ENCODE measurements around the gene KLHL2.
"Not testable (repeated sequence)": the region's sequence is repeated elsewhere in the genome, so short reads cannot be mapped to it uniquely, and the experiment has no call there.

The KLHL2 gene

DNA sequence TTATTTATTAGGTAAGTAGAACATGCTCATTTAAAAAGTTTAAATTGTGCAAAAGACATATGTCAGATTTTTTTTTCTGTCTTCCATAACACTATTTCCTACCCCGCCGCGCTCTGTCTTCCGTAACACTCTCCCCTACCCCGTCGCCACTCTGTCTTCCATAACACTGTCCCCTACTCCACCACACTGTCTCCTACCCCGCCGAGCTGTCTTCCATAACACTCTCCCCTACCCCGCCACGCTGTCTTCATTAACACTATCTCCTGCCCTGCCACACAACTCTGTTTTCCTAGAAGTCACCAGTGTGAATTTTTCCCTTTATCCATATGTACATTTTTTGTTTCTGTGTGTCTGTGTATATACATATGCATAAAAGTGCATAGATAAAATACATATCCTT, 124.5 kb downstream of the KLHL2 start:
- no peak for DNase-seq

DNA sequence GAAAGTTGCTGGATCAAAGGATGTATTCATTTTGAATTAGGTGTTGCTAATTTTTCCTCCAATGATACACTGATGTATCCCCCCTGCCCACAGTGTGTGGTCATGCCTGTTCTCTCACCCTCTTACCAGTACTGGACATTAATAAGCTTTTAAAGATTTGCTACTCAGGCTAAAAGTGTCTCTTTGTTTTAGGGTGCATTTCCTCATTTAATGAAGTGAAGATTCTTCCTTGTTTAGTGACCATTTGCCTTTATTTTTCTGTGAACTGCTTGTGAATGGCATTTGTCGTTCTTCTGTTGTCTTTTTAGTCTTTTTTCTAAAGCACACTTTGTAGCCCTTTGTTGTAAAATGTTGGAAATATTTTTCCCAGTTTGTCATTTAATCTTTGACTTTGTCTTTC, 125.1 kb downstream of the KLHL2 start:
- no peak for DNase-seq

DNA sequence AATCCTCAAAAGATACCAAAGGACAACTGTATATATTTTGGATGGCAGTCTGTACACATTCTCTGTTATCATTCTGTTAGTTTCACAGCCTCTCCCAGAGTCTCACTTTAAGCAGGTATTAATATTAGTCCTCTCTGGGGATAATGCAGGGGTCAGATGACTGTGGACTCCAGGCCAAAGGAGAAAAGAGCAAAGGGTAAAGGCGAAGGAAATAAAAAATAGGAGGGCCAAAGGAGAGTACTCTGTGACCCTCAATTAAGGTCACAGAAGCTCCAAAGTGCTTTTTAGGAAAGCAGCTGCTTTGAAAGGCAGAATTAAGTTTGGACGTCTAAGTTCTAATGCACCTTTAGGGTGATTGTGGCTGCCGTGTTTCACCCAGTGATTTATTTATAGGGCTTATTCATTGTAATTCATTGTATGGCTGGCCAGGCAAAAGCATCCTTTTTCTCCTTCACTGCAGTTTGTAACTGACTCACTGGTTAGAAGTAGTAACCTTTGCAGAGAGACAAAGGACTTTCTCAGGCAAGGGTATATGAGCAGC, 127.9 kb downstream of the KLHL2 start:
- DNase-seq: no peak

DNA sequence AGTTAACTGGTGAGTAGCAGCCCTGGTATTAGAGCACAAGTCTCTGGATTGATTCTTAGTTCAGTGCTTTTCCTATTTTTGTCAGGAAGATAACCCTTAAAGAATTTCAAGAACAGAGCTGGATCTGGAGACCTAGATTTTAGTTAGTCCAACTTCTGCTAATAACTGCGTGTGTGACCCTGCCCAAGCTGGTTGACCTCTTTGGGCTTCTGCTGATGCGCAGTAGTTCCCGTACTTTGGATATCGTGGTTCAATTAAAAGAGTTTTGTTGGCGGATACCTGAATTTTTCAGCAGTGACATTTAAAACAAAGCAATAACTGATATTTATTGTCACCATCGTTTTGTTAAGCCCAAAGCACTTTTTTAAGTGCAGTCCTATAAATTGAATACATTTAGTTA, 129.4 kb downstream of the KLHL2 start:
- DNase-seq: no peak

DNA sequence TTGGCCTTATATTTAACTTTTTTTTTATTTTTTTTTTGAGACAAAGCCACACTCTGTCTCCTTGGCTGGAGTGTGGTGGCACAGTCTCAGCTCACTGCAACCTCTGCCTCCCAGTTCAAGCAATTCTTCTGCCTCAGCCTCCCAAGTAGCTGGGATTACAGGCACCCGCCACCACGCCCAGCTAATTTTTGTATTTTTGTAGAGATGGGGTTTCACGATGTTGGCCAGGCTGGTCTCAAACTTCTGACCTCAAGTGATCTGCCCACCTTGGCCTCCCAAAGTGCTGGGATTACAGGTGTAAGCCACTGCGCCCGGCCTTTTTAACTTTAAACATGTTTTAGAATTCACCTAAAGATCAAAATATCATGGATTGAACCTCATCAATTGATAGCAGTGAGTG, 135.0 kb downstream of the KLHL2 start:
- DNase-seq: not testable (repeated sequence)

DNA sequence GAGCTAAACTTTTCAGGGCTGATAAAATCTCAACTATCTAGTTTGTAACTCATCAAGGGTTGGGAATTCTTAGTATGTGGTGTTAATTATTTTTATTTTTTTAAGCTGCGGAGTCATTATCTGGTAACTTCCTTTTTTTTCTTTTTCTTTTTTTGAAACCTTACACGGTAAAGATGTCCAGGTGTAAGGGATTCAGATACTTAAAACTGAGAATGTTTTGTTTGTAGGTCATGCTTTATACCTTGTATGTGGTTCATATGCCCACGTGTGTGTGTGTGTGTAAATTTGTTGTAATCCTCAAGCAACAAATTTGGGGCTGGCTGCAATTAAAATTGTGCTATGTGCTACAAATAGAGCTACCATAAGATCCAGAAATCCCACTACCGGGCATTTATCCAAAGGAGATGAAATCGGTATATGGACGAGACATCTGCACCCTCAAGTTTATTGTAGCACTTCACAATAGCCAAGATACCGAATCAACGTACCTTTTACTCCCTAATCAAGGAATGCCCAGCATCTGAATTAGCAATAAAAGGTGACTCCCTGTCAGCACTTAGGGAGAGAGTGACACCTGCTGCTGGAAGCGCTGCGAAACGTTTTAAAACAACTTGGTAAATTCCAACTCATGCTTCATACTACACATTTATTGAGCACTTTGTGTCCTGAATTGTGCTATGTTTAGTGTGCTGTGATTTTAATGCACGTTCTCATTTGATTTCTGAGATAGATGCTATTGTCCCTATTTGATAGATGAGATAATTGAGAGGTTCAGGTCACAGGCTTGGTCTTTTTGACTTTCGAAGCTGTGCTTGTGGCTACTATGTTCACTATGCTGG, 136.2 kb downstream of the KLHL2 start:
- DNase-seq: no peak

DNA sequence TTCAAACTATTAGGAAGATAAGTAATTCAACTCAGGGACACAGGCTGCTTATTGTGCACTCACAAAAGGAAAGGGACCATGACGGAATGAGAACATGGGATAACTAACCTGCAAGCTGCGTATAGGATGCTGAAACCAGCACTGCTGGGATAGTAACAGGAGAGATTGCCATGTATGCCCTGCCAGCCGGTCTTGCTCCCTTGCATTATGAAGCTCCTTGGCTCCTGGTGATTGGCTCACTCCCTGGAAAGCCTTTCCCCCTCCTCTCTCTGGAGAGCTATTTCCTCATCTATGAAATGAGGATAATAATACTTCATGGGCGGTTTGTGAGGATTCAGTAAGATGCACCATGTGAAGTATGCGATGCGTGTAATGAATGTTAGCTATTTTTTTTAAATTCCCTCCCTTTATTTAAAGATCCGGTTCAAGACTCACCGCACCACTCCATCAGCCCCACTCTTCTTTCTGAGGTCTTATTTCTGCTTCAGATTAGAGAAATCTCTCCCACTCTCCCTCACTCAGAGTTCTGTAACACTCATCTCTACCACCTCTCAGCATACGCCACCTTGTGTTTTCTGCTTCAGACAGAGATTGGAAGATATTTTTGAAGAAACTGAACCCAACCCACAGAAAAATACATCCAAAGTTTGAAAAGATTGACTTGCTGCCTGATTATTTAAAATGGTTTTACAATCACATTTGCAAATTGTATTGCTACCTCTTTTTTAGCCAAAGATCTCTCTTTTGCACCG, 138.5 kb downstream of the KLHL2 start:
- no peak for DNase-seq

DNA sequence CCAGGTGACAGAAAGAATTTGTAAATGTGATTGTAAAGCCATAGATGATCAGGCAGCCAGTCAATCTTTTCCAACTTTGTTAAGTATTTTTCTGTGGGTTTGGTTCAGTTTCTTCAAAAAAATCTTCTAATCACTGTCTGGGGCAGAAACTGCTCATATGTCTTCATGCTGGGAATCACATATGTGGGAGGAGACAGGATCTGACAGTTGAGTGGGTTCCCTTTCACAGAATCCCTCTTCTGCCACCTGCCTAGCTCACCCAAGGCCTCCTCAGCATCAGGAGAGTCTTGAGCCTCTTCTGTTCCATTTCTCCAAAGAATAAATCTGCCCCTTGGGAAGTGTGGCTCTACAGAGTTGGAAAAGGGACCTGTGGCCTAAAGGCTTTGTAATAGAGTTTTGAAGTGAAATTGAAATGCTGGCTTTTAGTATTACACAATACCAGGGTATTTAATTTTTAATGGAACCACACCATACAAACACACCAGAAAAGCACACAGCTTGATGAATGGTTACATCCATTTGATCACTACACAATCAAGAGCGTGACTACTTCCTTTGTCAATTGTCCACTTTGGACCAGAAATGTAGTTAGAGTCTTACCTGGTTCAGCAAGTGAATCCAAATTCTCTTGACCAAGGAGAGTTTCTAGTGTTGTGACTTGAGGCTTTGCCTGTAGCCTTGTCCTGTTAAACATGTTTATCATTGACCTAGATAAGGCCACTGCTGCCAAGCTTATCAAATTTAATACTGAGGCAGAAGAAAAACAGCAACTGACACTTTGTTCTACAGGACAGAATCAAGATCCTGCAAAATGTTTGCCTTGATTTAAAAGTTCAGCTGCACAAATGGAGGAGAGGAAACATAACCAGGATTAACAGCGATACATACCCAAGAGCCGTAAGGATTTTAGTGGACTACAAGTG, 140.5 kb downstream of the KLHL2 start:
- peak in 1 of 2 donors; percentile 36 for DNase-seq

DNA sequence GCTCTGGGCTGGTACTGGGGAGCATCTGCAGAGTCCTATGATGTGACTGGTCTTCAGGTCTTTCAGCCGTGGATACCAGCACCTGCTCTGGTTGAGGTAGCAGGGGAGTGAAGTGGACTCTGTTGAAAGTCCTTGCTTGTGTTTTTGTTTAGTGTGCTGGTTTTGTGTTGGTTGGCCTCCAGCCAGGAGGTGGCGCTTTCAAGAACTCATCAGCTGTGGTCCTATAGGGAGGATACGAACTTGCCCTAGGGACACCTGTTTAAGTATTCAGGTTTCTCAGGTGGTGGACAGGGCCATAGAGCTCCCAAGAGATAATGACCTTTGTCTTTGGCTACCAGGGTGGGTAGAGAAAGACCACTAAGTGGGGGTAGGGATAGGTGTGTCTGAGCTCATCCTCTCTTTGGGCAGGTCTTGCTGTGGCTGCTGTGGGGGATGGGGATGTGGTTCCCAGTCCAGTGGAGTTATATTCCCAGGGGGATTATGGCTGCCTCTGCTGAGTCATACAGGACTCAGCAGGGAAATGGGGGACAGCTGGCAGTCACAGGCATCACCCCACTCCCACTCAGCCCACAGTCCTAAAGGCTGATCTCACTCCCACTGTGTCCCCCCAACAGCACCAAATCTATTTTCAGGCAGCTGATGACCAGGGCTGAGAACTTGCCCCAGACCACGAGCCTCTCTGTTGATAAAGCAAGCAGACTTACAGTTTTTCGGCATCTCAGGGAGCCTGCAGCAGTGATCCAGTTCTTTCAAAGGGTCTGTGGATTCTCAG, 144.2 kb downstream of the KLHL2 start:
- no peak for DNase-seq

DNA sequence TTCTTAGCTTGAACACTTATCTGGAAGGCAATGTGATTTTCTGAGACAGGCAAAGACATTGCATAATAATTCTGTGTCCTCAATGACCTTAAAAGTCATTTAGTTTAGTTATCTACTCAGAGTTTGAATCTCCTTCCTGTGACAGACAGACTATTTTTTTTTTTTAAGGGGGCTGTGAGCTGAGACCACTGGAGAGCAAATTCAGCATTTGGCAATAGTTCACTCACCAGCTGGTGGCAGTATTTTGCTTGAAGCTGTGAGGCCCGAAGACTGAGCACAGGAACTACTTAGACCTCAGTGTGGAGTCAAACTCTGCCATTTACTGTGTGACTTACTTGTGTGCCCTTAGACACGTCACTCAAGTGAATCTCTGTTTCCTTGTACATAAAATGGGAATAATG, 148.5 kb downstream of the KLHL2 start:
- peak; percentile 31 to 42 for DNase-seq

DNA sequence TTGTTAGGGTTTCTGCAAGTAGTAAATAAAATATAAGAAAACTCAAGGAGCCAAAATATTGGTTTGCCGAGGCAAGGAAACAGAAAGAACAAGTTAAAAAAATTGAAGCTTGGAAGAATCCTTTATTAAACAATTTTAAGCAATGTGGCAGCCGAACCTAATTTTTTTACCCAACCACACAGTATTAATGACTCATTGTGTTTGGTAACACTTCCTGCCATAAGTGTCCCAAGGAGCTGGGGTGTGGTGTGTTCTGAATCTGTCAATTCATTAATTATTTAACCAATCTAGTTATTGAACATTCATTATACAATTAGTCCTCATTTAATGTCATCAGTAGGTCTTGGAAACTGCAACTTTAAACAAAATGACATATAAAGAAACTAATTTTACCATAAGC, 152.1 kb downstream of the KLHL2 start:
- peak; percentile 72 to 82 for DNase-seq

DNA sequence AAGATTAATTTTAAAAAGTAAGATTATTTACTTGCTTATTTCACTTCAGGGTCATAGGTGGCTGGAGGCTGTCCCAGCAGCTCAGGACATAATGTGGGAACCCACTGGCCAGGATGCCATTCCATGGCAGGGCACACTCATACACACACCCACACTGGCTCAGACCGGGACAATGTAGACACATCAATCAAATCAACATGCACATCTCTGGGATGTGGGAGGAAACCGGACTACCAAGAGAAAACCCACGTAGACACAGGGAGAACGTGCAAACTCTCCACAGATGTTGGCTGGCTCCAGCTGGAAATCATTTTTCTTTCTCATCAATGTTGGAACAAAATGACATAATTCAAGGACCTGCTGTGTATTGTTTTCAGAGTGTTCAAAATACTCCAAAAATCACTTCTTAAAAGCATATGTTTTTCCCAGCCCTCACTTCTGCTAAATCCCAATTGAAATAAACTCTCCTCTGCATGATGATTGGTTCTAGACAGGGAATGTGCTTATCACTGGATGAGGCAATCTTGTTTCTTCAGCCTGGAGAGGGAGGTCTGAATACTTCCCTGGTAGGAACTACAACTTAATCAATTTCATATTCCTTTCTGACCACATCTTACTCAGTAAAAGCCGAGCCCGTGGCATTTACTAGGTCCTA, 152.8 kb downstream of the KLHL2 start:
- peak; percentile 11 to 66 for DNase-seq

DNA sequence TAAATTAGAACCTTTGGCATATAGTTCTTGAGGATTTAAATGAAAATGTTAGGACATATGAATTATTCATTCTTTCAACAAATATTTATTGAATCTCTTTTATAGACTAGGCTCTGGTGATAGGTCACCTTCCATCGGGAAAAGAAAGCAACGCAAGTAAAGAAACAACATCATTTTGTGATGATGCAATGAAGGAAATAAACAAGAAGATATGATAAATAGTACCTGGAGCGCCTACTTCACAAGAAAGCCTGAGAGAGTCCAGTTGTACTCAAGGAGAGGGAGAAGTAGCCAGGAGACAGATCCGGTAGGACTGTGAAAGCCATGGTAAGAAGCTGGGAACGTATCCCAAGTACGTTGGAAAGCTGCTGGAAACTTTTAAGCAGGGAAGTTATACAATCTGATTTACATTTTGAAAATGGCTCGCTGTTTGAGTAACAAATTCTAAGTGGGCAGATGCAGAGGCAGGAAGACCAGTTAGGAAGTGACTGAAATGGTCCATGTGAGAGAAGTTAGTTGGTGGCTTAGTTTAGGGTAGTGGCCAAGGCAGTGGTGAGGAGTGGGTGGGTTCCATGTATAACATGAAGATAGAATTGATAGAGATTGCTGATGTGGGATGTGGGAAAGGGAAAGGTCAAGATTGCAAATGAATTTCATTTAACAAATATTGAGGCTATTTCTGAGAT, 153.8 kb downstream of the KLHL2 start:
- peak; percentile 59 to 74 for DNase-seq

DNA sequence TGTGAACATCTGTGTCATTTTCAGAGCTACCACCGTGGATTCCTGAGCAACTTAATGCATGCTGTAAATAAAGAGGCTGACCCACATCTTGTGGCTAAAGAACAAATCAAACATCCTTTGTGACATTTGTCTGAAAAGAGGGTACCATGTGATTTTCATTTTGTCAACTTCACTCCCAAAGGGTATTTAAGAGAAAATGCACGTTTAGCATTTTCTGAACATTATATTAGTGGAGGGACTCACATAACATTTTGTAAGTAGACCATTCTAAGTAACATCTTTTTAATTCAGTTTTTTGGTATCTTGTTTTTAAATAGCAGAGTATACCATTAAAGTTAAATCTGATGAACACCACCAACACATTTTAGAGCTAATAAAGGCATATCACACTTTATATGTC, 154.4 kb downstream of the KLHL2 start:
- no peak for DNase-seq

DNA sequence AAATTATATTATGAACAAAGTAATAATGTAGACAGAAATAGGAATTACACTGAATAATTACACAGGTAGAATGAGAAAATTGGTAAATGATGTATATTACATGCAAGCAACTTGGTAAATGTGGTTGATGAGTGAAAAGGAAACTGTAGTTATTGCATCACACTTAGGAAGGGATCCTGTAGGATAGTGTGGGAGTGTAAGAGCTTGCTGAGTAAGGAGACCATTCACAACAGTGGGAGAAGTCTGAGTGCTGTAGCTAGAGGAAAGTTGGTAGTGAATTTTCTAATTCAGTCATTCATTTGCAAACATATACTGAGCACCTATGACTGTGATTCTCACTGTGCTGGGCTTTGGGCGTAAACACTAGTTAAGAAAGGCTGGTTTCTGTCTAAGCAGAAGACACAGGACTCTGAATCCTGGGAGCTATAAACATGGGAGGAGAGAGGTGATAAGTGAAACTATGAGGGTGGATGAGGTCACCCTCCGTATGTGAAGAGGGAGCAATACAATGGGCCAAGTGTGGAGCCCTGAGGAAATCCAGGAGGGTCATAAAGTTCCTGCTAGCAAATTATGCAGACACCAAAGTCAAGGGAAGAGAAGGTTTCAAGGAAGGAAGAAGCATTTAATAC, 157.2 kb downstream of the KLHL2 start:
- DNase-seq: peak; percentile 53 to 55

DNA sequence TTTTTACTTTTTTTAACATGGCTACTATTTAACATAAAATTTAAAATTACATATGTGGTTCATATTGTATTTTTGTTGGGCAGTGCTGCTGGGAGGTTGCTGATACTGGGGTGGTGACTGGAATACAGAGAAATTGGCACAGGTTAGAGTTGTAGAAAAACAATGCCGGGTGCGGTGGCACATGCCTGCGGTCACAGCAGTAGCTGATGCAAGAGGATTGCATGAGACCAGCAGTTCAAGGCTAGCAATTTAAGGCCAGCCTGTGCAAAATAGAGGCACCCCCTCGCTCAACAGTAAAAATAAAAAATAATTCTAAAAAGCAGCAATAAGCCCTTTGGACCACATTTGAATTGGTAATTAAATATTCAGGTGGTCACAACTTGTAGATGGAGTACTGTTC, 159.7 kb downstream of the KLHL2 start:
- no peak for DNase-seq

DNA sequence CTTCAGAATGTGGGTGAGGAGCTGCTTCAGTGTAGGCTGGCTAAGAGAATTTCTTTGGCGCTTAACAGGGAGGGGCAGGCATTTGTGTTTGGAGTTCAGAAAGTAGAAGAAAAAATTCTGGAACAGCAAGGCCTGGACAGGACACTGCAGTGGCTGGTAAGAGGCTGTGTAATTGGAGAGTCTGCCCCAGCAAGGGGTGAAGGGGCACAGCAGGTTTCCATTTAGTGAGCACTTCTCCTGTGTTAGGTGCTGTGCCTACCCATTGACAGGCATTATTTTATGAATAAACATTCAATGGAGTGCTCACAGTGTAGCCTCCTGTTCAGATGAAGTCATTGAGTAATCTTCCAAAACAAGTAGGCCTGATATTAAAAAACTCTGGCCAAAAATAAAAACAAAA, 160.8 kb downstream of the KLHL2 start:
- no peak for DNase-seq

DNA sequence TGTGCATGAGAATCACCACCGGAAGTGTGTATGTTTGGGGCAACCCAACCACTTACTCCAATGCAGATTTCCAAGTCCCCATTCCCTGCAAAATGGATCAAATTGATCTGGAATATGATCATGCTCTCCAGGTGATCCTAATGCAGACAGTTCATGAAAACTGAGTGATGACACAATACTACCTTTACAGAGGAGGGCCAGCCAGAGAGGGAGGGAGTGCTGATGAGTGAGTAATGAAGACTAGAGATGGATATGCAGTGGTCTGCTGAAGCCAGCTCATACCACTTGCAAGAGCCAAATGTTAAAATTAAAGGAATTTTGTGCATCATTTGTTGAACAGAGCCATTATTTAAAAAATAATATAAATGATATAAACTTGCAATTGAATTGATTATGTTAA, 161.2 kb downstream of the KLHL2 start:
- DNase-seq: no peak

DNA sequence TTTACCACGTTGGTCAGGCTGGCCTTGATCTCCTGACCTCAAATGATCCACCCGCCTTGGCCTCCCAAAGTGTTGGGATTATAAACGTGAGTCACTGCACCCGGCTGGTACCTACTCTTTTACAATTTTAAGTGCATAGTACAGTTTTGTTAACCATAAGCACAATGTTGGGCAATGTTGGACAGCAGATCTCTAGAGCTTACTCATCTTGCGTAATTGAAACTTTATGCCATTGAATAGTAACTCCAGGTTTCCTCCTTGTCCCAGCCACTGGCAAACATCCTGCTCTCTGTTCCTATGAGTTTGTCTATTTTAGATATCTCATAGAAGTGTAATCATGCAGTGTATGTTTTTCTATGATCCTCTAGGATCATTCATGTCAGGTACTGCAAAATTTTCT, 162.2 kb downstream of the KLHL2 start:
- DNase-seq: peak in 1 of 2 donors; percentile 42

DNA sequence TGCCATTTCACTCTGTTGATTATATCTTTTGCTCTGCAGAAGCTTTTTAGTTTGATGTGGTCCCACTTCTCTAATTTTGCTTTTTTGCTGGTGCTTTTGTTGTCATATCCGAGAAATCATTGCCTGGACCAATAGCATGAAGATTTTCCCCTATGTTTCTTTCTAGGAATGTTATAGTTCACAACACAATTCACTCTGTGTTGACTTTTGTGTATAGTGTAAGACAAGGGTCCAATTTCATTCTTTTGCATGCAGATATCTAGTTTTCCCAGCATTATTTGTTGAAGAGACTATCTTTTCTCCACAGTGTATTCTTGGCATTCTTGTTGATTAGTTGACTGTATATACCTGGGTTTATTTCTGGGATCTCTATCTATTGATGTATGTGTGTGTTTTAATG, 163.2 kb downstream of the KLHL2 start:
- DNase-seq: no peak
